ENCODE measurements around the gene CADM1.

- TF ChIP-seq CTCF (conservative IDR thresholded peaks at IDR 0.05 in 1 of 2, IDR thresholded peaks at IDR 0.05 in 1 of 2; ENCODE audit: low read depth in 1 of 2, low read length in 2 of 2) (no peak), EZH2 (IDR thresholded peaks at IDR 0.05; ENCODE audit: low read length, missing control alignments) (no peak)
Observed at GRCh38 chr11:115269191-115269950, 234.8 kb downstream of the CADM1 start.
